A172 (cell line): ENCODE results near the gene REPIN1. TPM values are rescaled to one million over a fixed set of nuclear protein-coding genes. Genes with fewer than 3 reads are reported as not detected.

Experiments
- DNase-seq: peaks from one replicate; pipeline ENCODE4 v3.0.0-alpha.2; 2015; ENCODE audit warnings: low spot score
- total RNA-seq: library from RNA; depleted of rRNA; stranded (reverse); fragments of >200 nt; shearing (Covaris generic); gene quantifications from 2 replicates; pipeline ENCODE4 v1.2.3, GENCODE V29; 2014

The REPIN1 gene
- total RNA-seq, 1 experiment from 2014 or later, result 237 TPM

GRCh38 chr7:150406567-150407421 lies 38.2 kb downstream of the REPIN1 start:
- DNase-seq, result no peak

- DNase-seq, result no peak
These were observed 39.2 kb downstream of the REPIN1 start for GRCh38 chr7:150407588-150408392.

- no peak for DNase-seq
These were observed 40.0 kb downstream of the REPIN1 start for GRCh38 chr7:150408393-150409299.

DNA sequence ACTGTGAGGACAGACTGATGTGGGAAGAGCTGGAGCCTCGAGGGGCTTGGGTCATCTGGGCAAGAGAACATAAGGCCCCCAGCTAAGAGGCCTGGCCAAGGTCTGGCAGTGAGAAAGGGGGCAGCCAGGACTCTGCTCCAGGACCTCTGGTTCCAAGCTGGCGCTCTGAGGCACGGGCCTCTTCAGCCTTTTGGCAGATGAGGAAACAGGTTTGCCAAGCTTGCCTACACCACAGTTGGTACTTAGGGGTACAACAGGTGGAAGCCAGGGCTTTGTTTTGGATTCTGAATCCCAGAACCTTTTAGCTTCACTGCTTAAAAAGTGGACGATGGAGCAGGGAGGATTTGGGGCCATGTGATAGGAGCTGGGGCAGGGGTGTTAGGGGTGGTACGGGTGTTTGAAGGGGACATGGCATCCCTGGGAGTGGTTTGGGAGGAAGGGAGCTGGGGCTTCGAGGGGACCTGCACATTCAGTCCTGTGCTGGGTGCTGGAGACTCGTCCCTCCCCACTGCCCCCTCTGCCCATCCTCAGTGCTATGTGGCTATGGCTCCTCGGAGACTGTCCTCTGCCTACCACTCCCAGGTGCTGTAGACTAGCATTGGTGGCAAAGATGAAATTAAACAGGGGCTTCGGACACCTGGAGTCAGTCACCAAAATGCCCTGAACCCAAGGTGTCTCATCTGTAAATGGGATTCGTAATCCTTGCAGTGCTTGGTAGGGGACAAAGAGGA lies 40.8 kb downstream of the REPIN1 start:
- DNase-seq, result no peak

GRCh38 chr7:150410131-150410530 lies 41.5 kb downstream of the REPIN1 start:
- no peak for DNase-seq

DNA sequence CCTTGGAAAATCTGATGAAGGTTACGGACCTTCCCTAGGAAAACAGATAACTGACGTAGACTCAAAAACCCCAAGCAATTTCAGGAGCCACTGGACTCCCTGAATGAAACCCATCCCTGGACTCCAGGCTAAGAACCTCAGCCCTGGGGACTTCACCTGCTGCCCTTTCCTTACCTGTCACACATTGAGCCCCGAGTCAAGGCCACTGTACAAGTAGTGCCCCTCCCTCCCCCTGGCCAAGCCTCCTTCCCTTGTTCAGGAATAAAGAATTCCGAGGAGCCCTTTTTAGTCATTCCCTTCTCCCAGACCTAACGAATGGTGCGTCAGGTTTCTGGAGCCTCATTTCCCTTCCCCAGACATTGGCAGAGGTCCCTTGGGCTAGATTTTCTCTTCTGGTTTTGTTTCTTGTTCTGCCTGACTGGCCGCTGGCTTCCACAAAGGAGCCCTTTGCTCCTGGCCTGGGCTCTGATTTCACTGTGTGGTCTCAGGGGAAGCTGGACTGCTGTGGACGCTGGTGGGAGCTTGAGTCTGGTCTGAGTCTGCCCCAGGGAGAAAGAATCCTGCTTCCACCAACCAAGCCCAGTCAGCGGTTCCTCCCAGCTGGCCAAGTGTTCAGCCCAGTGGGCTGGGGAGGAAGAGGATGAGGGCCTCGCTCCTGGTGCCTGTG lies 42.2 kb downstream of the REPIN1 start:
- DNase-seq, result no peak

DNA sequence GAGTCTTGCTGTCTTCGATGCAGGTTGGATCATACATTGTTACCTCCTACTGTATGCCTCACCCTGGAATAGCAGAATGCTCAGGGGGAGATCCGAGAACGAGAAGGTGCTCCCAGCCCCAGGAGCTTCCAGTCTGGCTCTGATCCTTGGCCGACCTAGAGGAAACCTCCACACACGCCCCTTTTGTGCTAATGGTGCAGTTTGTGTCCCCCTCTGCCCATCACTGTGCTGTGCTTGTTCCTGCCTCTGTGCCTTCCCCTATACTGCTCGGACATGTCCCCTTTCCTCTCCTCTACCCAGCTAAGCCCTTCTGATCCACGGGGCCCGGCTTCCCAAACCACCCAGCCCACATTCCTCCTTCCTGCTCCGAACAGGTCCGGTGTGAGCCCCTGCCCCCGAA lies 43.0 kb downstream of the REPIN1 start:
- DNase-seq, result no peak

DNA sequence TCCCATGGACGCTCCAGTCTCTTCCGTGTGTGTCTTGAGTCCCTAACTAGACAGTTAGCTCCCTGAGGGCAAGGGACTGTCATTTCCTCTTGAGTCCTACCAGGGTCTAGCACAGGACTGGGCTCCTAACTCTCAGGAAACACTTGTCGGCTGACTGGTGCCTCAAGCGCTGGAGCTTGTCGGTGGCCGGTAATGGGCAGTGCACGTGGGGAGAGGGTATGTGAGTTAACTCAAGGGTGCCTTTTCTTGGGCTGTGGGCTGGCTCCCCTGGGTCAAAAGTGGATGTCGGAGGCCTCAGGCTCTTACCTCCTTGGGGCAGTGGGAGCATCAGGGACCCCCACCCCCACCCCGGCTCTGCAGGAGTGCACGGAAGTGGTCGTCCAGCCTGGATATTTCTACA lies 43.4 kb downstream of the REPIN1 start:
- no peak for DNase-seq

GRCh38 chr7:150412518-150413488 lies 44.2 kb downstream of the REPIN1 start:
- no peak for DNase-seq

DNA sequence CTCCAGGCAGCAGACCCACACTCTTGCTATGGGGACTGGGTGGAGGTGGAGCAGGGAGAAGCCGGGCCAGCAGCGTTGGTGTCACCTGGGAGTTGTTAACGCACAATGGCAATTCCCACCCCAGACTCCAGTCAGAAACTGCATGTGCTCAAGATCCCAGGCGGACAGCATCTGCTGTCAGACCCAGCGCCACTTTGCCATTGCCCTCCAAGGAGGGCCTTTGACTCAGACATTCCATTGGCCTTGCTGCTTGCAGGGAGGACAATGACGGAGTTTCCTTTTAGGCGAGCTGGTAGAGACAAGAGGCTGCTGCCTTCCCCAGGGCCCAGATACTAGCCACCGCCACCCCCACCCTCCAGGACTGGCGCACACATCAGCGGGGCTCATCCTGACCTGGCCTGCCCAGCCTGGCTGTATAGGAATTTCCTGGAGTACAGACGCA lies 45.0 kb downstream of the REPIN1 start:
- no peak for DNase-seq

DNA sequence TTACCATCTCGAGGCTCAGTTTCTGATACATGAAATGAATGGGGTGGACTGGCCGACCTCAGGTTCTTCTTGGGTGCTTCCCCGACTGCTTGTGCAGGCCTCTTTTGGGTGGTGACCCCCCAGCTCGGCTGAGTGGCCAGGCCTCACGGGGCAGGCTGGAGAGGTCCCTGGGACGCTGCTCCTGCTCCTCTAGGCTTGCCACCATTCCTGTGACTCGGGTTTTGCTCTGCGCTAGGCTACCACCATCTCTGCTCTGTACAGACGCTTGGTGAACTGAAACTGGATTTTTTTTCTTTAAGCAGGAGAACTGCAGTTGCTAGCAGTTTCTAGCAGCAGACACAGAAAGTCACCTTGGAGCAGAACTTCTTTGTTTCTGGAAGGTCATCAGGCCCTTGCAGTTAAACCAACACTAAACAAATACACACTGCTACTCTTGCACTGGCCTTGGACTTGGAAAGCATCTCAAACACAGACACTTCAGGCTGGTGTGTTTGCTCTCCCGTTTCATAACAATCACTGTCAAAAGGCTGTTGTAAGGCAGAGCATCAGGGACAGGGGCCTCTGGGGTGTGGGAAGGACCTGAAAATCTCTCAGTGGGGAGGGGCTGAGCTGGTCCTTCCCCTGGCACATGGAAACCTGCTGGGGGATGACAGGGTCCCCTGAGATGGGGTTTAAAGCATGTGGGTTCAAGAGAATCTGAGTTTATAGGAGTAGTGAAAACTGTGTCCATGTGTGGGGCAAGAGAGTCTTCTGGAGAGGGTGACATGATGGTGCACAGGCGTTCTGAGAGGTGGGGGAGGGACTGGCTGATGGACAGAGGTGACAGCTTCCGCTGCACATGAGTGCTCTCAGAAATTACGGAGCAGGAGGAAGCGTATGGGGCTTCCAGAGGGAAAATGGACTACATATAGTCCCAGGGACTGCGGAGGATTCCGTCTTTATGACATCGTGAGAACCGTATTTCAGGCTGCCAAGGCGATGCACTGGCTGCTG lies 46.8 kb downstream of the REPIN1 start:
- DNase-seq, result no peak

GRCh38 chr7:150417239-150417638 lies 48.6 kb downstream of the REPIN1 start:
- no peak for DNase-seq

GRCh38 chr7:150417863-150418262 lies 49.2 kb downstream of the REPIN1 start:
- DNase-seq, result no peak

- no peak for DNase-seq
These were observed 51.6 kb downstream of the REPIN1 start for GRCh38 chr7:150420242-150420641.

DNA sequence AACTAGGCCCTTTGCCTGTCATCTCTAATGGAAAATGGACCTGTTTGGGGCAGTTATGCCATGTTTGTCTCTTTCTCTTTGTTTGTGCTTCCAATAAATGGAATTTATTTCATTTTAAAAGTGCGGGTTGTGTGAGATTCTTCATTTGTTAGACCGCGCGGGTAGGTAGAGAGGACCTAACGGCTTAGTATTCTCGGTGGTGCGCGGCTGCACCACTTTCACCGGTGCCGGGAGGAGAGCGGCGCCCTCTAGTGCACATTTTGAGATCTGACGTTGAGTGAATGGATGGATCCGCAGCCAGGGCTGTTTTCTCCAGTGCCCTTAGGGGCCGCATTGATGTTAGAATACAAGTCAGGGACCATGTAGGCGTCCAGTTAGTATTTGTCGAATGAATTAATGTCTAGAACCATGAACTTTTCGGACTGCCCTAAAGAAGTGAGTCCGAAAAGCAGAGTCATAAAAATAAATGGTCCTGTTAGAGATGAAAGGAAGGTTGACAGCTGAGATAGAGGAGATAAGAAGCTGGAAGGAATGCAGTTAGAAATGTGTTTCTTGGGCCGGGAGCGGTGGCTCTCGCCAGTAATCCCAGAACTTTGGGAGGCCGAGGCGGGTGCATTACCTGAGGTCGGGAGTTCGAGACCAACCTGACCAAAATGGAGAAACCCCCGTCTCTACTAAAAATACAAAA lies 52.5 kb downstream of the REPIN1 start:
- DNase-seq, result peak; percentile 67

- DNase-seq, result no peak
These were observed 53.2 kb downstream of the REPIN1 start for GRCh38 chr7:150421831-150422230.
